ENCODE results near the gene MROH7. TPM values are rescaled to one million over a fixed set of nuclear protein-coding genes. Genes with fewer than 3 reads are reported as not detected.

MROH7 gene
- total RNA-seq, 4 donors from 2014 or later, result 0.57 to 2.2 (median 1.7) TPM

- no peak for TF ChIP-seq CTCF (IDR thresholded peaks at IDR 0.05; ENCODE audit: low read depth)
Measured at GRCh38 chr1:54743416-54744226, 102.0 kb downstream of the MROH7 start.

GRCh38 chr1:54744696-54745095, 103.1 kb downstream of the MROH7 start:
- TF ChIP-seq CTCF (IDR thresholded peaks at IDR 0.05; ENCODE audit: low read depth), result no peak

GRCh38 chr1:54745274-54745673, 103.7 kb downstream of the MROH7 start:
- TF ChIP-seq CTCF (IDR thresholded peaks at IDR 0.05; ENCODE audit: low read depth), result no peak

- no peak for TF ChIP-seq CTCF (IDR thresholded peaks at IDR 0.05; ENCODE audit: low read depth)
Measured at GRCh38 chr1:54745864-54746263, 104.3 kb downstream of the MROH7 start.

- TF ChIP-seq CTCF (IDR thresholded peaks at IDR 0.05; ENCODE audit: low read depth), result no peak
Measured at GRCh38 chr1:54748094-54748835, 106.7 kb downstream of the MROH7 start.

GRCh38 chr1:54750596-54750995, 109.0 kb downstream of the MROH7 start:
- TF ChIP-seq CTCF (IDR thresholded peaks at IDR 0.05; ENCODE audit: low read depth), result no peak

- TF ChIP-seq CTCF (IDR thresholded peaks at IDR 0.05; ENCODE audit: low read depth), result no peak
Measured at GRCh38 chr1:54751426-54751825, 109.8 kb downstream of the MROH7 start.
